Heart left ventricle (tissue), 16 donors: ENCODE measurements around the gene PTMS. TPM values are rescaled to one million over a fixed set of nuclear protein-coding genes. Genes with fewer than 3 reads are reported as not detected.
A peak's percentile ranks its signal among the peaks of the same experiment; 100 is the strongest.

Experiments
- ATAC-seq, 4 donors: fragments of 200-7000 bp; cut with Tn5 transposase; one replicate each; pipeline ENCODE4 v1.9.1; 2020 to 2022; ENCODE audit warnings: moderate library complexity in 4 of 4, mild to moderate bottlenecking in 3 of 4, moderate number of reproducible peaks in 1 of 4
- DNase-seq, 5 donors: peaks; one replicate each; pipeline ENCODE4 v3.0.0-alpha.2; 2020
- H3K27ac ChIP-seq, 12 donors: fragments of 200-600 bp; sonication (generic) in 4 of 12; one replicate each; pipeline versions ENCODE4 v1.5.0 to v1.8.0; 2016 to 2022; ENCODE audit warnings: mild to moderate bottlenecking in 2 of 12
- H3K27me3 ChIP-seq, 9 donors: fragments of 200-600 bp; sonication (generic) in 2 of 9; one replicate each; pipeline versions ENCODE4 v1.5.1 to v1.8.0; 2016 to 2022; ENCODE audit warnings: mild to moderate bottlenecking in 3 of 9
- H3K36me3 ChIP-seq, 9 donors: fragments of 200-600 bp; sonication (generic) in 2 of 9; one replicate each; pipeline versions ENCODE4 v1.5.0 to v1.8.0; 2018 to 2022; ENCODE audit warnings: mild to moderate bottlenecking in 2 of 9
- H3K4me1 ChIP-seq, 12 donors: fragments of 200-600 bp; sonication (generic) in 4 of 12; one replicate each; pipeline versions ENCODE4 v1.5.0 to v1.8.0; 2016 to 2022; ENCODE audit warnings: mild to moderate bottlenecking in 3 of 12
- H3K4me3 ChIP-seq, 12 donors: fragments of 200-600 bp; sonication (generic) in 4 of 12; one replicate each; pipeline versions ENCODE4 v1.5.0 to v1.8.0; 2017 to 2022; ENCODE audit warnings: mild to moderate bottlenecking in 9 of 12, moderate library complexity in 4 of 12
- H3K9me3 ChIP-seq, 12 donors: fragments of 200-600 bp; sonication (generic) in 4 of 12; one replicate each; pipeline versions ENCODE4 v1.5.0 to v1.8.0; 2016 to 2022; ENCODE audit warnings: mild to moderate bottlenecking in 1 of 12
- CTCF ChIP-seq, 12 donors: fragments of 200-600 bp; sonication (generic) in 4 of 12; IDR thresholded peaks; one replicate each; pipeline versions ENCODE4 v1.5.0 to v1.8.0; 2018 to 2022; ENCODE audit warnings: antibody characterized with exemption in 12 of 12, mild to moderate bottlenecking in 5 of 12
- POLR2A ChIP-seq, 2 donors: fragments of 450-650 bp; IDR thresholded peaks; one replicate each; pipeline ENCODE4 v1.6.1; 2017; ENCODE audit warnings: antibody characterized with exemption in 2 of 2, mild to moderate bottlenecking in 2 of 2, moderate library complexity in 2 of 2
- WGBS, 4 donors: extraction: QIAGEN DNeasy Blood & Tissue Kit in 2 of 4; methylation state at CpG; one replicate each; pipeline versions ENCODE4 v1.1.5 to v1.1.7; 2013 to 2018; 5-methylcytosine and 5-hydroxymethylcytosine counted together
- intact Hi-C, 10 donors: fragments of 100-400 bp; cut with DNase I; formaldehyde crosslinking; loops; one replicate each; pipeline versions ENCODE4 v1.11.1 to v1.14.2; 2022
- polyA plus RNA-seq, 2 donors: library from polyadenylated mRNA; stranded (reverse); fragments of 200-250 nt; gene quantifications; one replicate each; pipeline ENCODE4 v1.2.3, GENCODE V29; 2013
- total RNA-seq, 9 donors: library from RNA; depleted of rRNA in 2 of 9; stranded (reverse); fragments of >200 nt in 2 of 9; fragmentation: NEBNext Ultra II Directional in 3 of 9; extraction: Animal tissue kit (Norgen Biotek cat#: 25700) in 3 of 9; gene quantifications; one replicate each; pipeline versions ENCODE4 v1.1.0 to v1.2.4, GENCODE V29; 2016 to 2023
- donor health status: ischemic (EF 13 %, LVEDD 7.1; RV severe dilation, severe dysfunction).
- donor health status: healthy with polysubstance abuse.
- donor health status: DM: no; HTN: yes; CAD: no.
- donor health status: DM: no; HTN: no; CAD: no.
- donor health status: ischemic (EF 25% LVEDD 6.9; RV normal size, moderate dysfunction).
- donor health status: ischemic (EF 25% LVEDD 5.7; RV mildly dilated, moderate dysfunction).
- donor health status: healthy.
- donor health status: DM: yes; HTN: yes; CAD: no.
- donor health status: ischemic (EF 35%, LVEDD 5.7; RV mildly dilated, moderate dysfunction).
- donor health status: nonischemic (EF 11% LVEDD 7.7; RV severe dilation, severe dysfunction).
- donor health status: DM: yes; HTN: yes; CAD: no.
- donor health status: PGD.
- donor health status: ischemic (EF 29% LVEDD 5.4; RV normal size, mild dysfunction).
- donor health status: nonischemic (EF 23%, LVEDD 6.1; RV moderate dilation, normal function).

Gene PTMS
- total and polyA plus RNA-seq, 11 donors: 72.9 to 331 (median 138) TPM

GRCh38 chr12:6790496-6791150 is 24.5 kb downstream of the PTMS start:
- Histone ChIP-seq H3K9me3 (no peaks in the 10 kb centered on the region), H3K4me1 (peaks cover 0 to 48% (median 0%) of the 10 kb centered on the region in 12 donors), H3K27me3 (peaks cover 0 to 4% (median 0%) of the 10 kb centered on the region in 9 donors), H3K27ac (peak overlapping the region in 1 of 12 donors; percentile 95), H3K36me3 (peaks cover 0 to 7% (median 0%) of the 10 kb centered on the region in 9 donors), H3K4me3 (peak overlapping the region in 5 of 12 donors; percentile 40 to 65 (median 50))
- TF ChIP-seq CTCF (IDR thresholded peaks at IDR 0.05) (no peak), POLR2A (IDR thresholded peaks at IDR 0.05) (no peak)
- WGBS, 4 donors: 88 to 93% (median 90%) methylated on average over 12 of the region's 12 CpGs
- intact Hi-C loops: no loop called here
- DNase-seq (no peak), ATAC-seq (no peak)

- Histone ChIP-seq H3K4me3 (peak overlapping the region in 6 of 12 donors; percentile 14 to 65 (median 20)), H3K4me1 (peaks cover 0 to 38% (median 0%) of the 10 kb centered on the region in 12 donors), H3K27ac (peak overlapping the region in 3 of 12 donors; percentile 19 to 95 (median 37)), H3K27me3 (peaks cover 0 to 4% (median 0%) of the 10 kb centered on the region in 9 donors), H3K9me3 (no peaks in the 10 kb centered on the region), H3K36me3 (peaks cover 0 to 21% (median 0%) of the 10 kb centered on the region in 9 donors)
- no peak for DNase-seq
- 78 to 88% (median 83%) methylated on average over 13 of the region's 13 CpGs for WGBS, 4 donors
- intact Hi-C loops: no loop called here
- TF ChIP-seq CTCF (IDR thresholded peaks at IDR 0.05) (no peak), POLR2A (IDR thresholded peaks at IDR 0.05) (no peak)
- no peak for ATAC-seq
Observed at GRCh38 chr12:6791931-6792520, 25.9 kb downstream of the PTMS start.

- TF ChIP-seq POLR2A (IDR thresholded peaks at IDR 0.05): no peak
- TF ChIP-seq CTCF (IDR thresholded peaks at IDR 0.05): no peak
- peak in 3 of 5 donors; percentile 42 to 61 (median 44) for DNase-seq
- peak; percentile 27 to 81 (median 67) for ATAC-seq
- peaks cover 0 to 4% (median 0%) of the 10 kb centered on the region in 9 donors for H3K27me3 ChIP-seq
- WGBS, 4 donors: 26 to 39% (median 33%) methylated on average over 12 of the region's 12 CpGs
- intact Hi-C loops: no loop called here
- peaks cover 0 to 32% (median 0%) of the 10 kb centered on the region in 12 donors for H3K4me1 ChIP-seq
- no peaks in the 10 kb centered on the region for H3K9me3 ChIP-seq
- H3K36me3 ChIP-seq: peaks cover 0 to 22% (median 0%) of the 10 kb centered on the region in 9 donors
- peak overlapping the region in 5 of 12 donors; percentile 14 to 65 (median 22) for H3K4me3 ChIP-seq
- H3K27ac ChIP-seq: peak overlapping the region in 1 of 12 donors; percentile 95
Observed at GRCh38 chr12:6792522-6793201, 26.5 kb downstream of the PTMS start.

- no peaks in the 10 kb centered on the region for H3K9me3 ChIP-seq
- H3K27ac ChIP-seq: no peak overlapping the region
- peaks cover 0 to 30% (median 0%) of the 10 kb centered on the region in 9 donors for H3K36me3 ChIP-seq
- ATAC-seq (no peak), DNase-seq (no peak)
- TF ChIP-seq POLR2A (IDR thresholded peaks at IDR 0.05) (no peak), CTCF (IDR thresholded peaks at IDR 0.05) (no peak)
- H3K4me1 ChIP-seq: peaks cover 0 to 20% (median 0%) of the 10 kb centered on the region in 12 donors
- 67 to 71% (median 69%) methylated on average over 2 of the region's 2 CpGs for WGBS, 4 donors
- H3K4me3 ChIP-seq: no peak overlapping the region
- peaks cover 0 to 4% (median 0%) of the 10 kb centered on the region in 9 donors for H3K27me3 ChIP-seq
- intact Hi-C loops: no loop called here
Observed at GRCh38 chr12:6795088-6795487, 28.9 kb downstream of the PTMS start.
